Loucy (cell line): Measurements from ENCODE around the gene PPP1CA.

Experiments used
- EZH2phosphoT487 ChIP-seq: fragments of 200-600 bp; IDR thresholded peaks from 2 replicates; pipeline ENCODE4 v1.6.1; 2018; ENCODE audit warnings: antibody characterized with exemption, mild to moderate bottlenecking, moderate library complexity, borderline replicate concordance
- TF ChIP-seq, protein P1 (sequence below): fragments of 200-600 bp; sonication (generic); conservative IDR thresholded peaks from 2 replicates; pipeline ENCODE4 v1.5.1; 2014; ENCODE audit warnings: mild to moderate bottlenecking, antibody characterized with exemption, low read length

DNA sequence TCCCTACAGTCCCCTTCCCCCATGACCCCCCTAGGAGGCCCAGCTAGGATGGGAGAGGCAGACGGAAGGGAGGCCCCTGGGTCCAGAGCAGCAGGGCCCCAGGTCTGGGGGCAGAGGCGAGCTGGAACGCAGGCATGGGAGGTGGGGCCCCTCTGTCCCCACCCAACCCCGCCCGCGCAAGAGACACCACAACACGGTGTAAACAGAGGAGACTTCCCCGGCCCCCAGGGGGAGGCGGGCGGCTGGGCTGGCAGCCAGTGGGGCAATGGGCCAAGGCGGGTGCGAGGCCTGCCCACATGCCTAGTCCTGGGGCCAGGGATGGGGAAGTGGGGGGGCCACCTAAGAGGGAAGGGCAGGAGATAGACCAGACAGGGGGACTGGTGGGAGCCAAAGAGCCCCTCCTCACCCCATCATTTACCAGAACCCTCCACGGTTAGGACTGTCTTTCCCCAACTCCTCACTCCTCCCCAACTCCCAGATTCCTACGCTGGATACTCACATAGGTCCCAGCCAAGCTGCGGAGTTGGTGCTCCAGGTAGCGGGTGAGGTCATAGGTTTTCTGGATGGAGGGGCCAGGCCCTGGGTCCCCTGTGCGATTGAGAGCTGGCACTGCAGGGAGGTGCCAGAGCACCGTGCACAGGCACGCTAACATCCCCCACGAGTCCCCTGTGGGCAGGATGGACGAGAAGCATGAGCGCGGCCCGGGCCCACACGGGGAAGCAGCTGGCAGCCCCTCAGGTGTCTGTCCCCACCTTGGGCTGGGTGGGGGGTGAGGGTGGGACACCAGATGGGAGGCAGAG lies 34.5 kb downstream of the PPP1CA start:
- TF ChIP-seq, protein P1, sequence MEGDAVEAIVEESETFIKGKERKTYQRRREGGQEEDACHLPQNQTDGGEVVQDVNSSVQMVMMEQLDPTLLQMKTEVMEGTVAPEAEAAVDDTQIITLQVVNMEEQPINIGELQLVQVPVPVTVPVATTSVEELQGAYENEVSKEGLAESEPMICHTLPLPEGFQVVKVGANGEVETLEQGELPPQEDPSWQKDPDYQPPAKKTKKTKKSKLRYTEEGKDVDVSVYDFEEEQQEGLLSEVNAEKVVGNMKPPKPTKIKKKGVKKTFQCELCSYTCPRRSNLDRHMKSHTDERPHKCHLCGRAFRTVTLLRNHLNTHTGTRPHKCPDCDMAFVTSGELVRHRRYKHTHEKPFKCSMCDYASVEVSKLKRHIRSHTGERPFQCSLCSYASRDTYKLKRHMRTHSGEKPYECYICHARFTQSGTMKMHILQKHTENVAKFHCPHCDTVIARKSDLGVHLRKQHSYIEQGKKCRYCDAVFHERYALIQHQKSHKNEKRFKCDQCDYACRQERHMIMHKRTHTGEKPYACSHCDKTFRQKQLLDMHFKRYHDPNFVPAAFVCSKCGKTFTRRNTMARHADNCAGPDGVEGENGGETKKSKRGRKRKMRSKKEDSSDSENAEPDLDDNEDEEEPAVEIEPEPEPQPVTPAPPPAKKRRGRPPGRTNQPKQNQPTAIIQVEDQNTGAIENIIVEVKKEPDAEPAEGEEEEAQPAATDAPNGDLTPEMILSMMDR, result no peak
- TF ChIP-seq EZH2phosphoT487, result no peak
